Measurements from ENCODE around the gene CCDC91. TPM values are rescaled to one million over a fixed set of nuclear protein-coding genes. Genes with fewer than 3 reads are reported as not detected.

CCDC91 gene
- total RNA-seq, 1 donor from 2014 or later: 11.8 TPM

DNA sequence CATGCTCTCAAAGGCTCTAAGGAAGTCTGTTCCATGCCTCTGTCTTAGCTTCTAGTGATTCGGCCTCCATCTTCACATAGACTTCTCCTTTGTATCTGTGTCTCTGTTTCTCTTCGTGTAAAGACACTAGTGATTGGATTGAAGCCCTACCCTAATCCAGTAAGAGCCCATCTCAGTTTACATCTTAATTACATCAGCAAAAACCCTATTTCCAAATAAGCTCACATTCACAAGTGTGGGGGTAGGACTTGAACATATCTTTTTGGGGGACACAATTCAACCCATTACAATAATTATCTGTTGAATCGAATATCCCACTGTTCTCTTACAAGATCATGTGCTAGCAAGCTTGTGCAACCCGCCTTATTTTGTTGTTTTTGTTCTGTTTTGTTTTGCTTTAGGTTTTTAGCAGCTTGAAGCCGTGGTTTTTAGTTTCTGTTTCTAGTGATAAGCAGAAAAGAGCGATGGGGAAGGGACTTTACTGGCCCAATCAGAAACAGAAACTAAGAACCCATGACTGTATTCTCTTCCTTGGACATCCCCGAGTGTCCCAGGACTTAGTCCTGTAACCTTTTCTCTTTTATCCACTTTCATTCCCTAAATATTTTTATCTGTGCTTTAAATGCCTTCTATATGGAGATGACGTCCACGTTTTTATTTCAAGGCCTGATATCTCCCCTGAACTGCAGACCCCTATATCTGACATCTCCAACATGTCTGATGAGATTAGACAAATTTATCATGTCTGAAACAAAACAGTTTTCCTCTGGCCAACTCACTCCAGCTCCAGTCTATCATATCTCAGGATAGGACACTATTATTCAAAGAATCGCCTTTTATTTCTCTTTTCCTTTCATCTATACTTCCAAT is 353.0 kb downstream of the CCDC91 start:
- no peak for DNase-seq (ENCODE audit: low read depth)
- TF ChIP-seq, protein P1, sequence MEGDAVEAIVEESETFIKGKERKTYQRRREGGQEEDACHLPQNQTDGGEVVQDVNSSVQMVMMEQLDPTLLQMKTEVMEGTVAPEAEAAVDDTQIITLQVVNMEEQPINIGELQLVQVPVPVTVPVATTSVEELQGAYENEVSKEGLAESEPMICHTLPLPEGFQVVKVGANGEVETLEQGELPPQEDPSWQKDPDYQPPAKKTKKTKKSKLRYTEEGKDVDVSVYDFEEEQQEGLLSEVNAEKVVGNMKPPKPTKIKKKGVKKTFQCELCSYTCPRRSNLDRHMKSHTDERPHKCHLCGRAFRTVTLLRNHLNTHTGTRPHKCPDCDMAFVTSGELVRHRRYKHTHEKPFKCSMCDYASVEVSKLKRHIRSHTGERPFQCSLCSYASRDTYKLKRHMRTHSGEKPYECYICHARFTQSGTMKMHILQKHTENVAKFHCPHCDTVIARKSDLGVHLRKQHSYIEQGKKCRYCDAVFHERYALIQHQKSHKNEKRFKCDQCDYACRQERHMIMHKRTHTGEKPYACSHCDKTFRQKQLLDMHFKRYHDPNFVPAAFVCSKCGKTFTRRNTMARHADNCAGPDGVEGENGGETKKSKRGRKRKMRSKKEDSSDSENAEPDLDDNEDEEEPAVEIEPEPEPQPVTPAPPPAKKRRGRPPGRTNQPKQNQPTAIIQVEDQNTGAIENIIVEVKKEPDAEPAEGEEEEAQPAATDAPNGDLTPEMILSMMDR (conservative IDR thresholded peaks at IDR 0.05; ENCODE audit: low read depth, low read length): no peak
- no peak overlapping the region for H3K4me3 ChIP-seq (ENCODE audit: low read depth, low read length)

DNA sequence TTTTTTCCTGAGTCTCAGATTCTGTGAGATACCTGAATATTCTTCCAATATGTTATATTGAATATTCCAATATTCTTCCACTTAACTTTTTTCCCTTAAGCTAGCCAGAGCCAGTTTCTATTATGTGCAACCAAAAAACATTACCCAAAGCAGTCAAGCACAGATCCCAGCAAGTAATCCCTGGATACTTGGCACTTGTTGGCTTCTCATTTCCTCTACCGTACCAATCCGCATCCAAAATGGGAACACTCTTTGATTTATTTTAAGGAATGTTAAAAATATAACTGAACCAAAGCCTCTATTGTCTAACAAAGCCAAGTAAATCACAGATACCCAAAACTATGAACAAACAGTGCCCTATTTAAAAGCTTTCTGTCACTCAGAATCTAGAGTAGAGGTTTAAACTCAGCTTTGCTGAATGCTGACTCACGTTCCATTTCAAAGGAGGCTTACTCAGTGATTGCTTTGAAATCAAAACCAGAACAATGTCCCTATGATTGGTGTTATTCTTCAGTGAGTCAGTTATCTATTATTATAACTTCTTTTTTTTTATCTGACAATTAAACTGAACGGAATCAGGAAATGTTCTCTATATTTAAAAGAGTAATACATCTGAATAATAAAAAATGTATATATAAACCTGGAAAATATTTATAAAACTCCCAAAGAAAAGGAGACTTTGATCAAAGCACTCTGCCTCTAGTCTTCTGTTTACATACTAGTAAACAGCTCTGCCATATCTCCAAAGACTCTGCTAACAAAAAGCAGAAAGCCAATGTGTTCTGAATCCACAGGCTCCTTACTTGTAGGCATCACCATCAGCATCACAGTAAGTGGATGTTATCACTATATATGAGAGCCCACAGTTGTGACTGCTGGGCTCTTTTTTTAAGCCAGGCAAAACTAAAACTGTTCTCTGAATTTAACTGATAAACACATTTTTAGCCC is 360.8 kb downstream of the CCDC91 start:
- no peak overlapping the region for H3K4me3 ChIP-seq (ENCODE audit: low read depth, low read length)
- TF ChIP-seq, protein P1 (conservative IDR thresholded peaks at IDR 0.05; ENCODE audit: low read depth, low read length): no peak
- DNase-seq (ENCODE audit: low read depth): peak; percentile 88

- TF ChIP-seq, protein P1 (conservative IDR thresholded peaks at IDR 0.05; ENCODE audit: low read depth, low read length): no peak
Observed at GRCh38 chr12:28552251-28552970, 362.2 kb downstream of the CCDC91 start.

GRCh38 chr12:28555748-28556147 is 365.5 kb downstream of the CCDC91 start:
- no peak for DNase-seq (ENCODE audit: low read depth)
- TF ChIP-seq, protein P1 (conservative IDR thresholded peaks at IDR 0.05; ENCODE audit: low read depth, low read length): no peak
- no peak overlapping the region for H3K4me3 ChIP-seq (ENCODE audit: low read depth, low read length)

More at GRCh38 chr12:28552251-28552970, 362.2 kb downstream of the CCDC91 start:
- no peak overlapping the region for H3K4me3 ChIP-seq (ENCODE audit: low read depth, low read length)
- no peak for DNase-seq (ENCODE audit: low read depth)

- no peak for DNase-seq (ENCODE audit: low read depth)
- no peak overlapping the region for H3K4me3 ChIP-seq (ENCODE audit: low read depth, low read length)
- TF ChIP-seq, protein P1 (conservative IDR thresholded peaks at IDR 0.05; ENCODE audit: low read depth, low read length): no peak
Observed at GRCh38 chr12:28558250-28558649, 368.0 kb downstream of the CCDC91 start.

DNA sequence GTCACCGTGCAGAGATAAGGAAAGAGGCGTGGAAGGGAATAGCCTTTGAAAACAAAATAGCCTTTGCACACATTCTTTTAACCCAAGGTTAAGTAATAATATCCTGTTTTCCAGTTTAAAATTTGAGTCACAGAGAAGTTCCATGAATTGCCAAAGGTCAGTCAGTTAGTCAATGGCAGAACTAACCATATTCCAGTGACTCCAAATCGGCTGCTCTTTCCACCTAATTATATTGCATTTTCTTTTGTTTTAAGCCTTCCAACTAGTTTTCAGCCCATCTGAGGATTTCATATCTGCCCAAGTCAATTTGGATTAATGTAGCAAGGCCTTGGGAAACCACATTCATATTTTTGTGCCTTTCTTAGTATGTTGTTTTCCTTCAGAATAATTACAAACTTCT is 373.0 kb downstream of the CCDC91 start:
- H3K4me3 ChIP-seq (ENCODE audit: low read depth, low read length): no peak overlapping the region
- DNase-seq (ENCODE audit: low read depth): no peak
- TF ChIP-seq, protein P1 (conservative IDR thresholded peaks at IDR 0.05; ENCODE audit: low read depth, low read length): no peak
